NCI-H2029 treated with DMSO at 0.1 percent for 48 hours (cell line): ENCODE measurements around the gene MYO3B.
"Not testable (repeated sequence)": the region's sequence is repeated elsewhere in the genome, so short reads cannot be mapped to it uniquely, and the experiment has no call there.

Experiments used
- DNase-seq: peaks from one replicate; lab custom pipeline; 2025; lab: John Stamatoyannopoulos, UW

MYO3B gene

GRCh38 chr2:170563401-170563800 is 385.5 kb downstream of the MYO3B start:
- DNase-seq = no peak

GRCh38 chr2:170566138-170566537 is 388.2 kb downstream of the MYO3B start:
- DNase-seq = no peak

- no peak for DNase-seq
Measured at GRCh38 chr2:170567429-170567828, 389.5 kb downstream of the MYO3B start.

- DNase-seq = no peak
Measured at GRCh38 chr2:170568511-170568910, 390.6 kb downstream of the MYO3B start.

GRCh38 chr2:170571612-170572011 is 393.7 kb downstream of the MYO3B start:
- DNase-seq = no peak

GRCh38 chr2:170573671-170574070 is 395.7 kb downstream of the MYO3B start:
- no peak for DNase-seq

GRCh38 chr2:170576296-170576695 is 398.3 kb downstream of the MYO3B start:
- no peak for DNase-seq

- DNase-seq = no peak
Measured at GRCh38 chr2:170577356-170577755, 399.4 kb downstream of the MYO3B start.

- no peak for DNase-seq
Measured at GRCh38 chr2:170578606-170579005, 400.7 kb downstream of the MYO3B start.

GRCh38 chr2:170579511-170579910 is 401.6 kb downstream of the MYO3B start:
- DNase-seq = no peak

GRCh38 chr2:170582313-170582712 is 404.4 kb downstream of the MYO3B start:
- no peak for DNase-seq

- no peak for DNase-seq
Measured at GRCh38 chr2:170582751-170583463, 405.0 kb downstream of the MYO3B start.

GRCh38 chr2:170585067-170585466 is 407.1 kb downstream of the MYO3B start:
- DNase-seq = no peak

- DNase-seq = no peak
Measured at GRCh38 chr2:170586571-170587095, 408.7 kb downstream of the MYO3B start.

- DNase-seq = no peak
Measured at GRCh38 chr2:170587117-170587516, 409.2 kb downstream of the MYO3B start.

GRCh38 chr2:170587922-170588321 is 410.0 kb downstream of the MYO3B start:
- no peak for DNase-seq

GRCh38 chr2:170588729-170589128 is 410.8 kb downstream of the MYO3B start:
- no peak for DNase-seq

- DNase-seq = no peak
Measured at GRCh38 chr2:170596576-170596975, 418.6 kb downstream of the MYO3B start.

- DNase-seq = no peak
Measured at GRCh38 chr2:170598067-170598395, 420.1 kb downstream of the MYO3B start.

GRCh38 chr2:170601489-170601888 is 423.5 kb downstream of the MYO3B start:
- no peak for DNase-seq

GRCh38 chr2:170605862-170606261 is 427.9 kb downstream of the MYO3B start:
- no peak for DNase-seq

- DNase-seq = no peak
Measured at GRCh38 chr2:170607171-170607570, 429.2 kb downstream of the MYO3B start.

- no peak for DNase-seq
Measured at GRCh38 chr2:170610615-170611014, 432.7 kb downstream of the MYO3B start.

GRCh38 chr2:170618948-170619347 is 441.0 kb downstream of the MYO3B start:
- DNase-seq = not testable (repeated sequence)
